Stimulated activated CD8-positive, alpha-beta memory T cell treated with anti-CD3 and anti-CD28 coated beads, Interleukin-12 subunit alpha, Interleukin-12 subunit beta, amount 100 ng/mL, for 4 hours (primary cell): ENCODE measurements around the gene PCDHA2.
"Not testable (repeated sequence)": the region's sequence is repeated elsewhere in the genome, so short reads cannot be mapped to it uniquely, and the experiment has no call there.

ENCODE experiments used
- DNase-seq: peaks from one replicate; pipeline ENCODE4 v3.0.0-alpha.2; 2020; ENCODE audit warnings: low read depth

The PCDHA2 gene

GRCh38 chr5:140794595-140795258 is at the start of gene PCDHA2:
Gene PCDHA2 (plus strand): TSS chr5:140794852.
- DNase-seq, result no peak

GRCh38 chr5:140753561-140753960 is 41.1 kb upstream of the PCDHA2 start:
- no peak for DNase-seq

- no peak for DNase-seq
Measured at GRCh38 chr5:140764177-140764973, 30.3 kb upstream of the PCDHA2 start.

- DNase-seq, result no peak
Measured at GRCh38 chr5:140767444-140767843, 27.2 kb upstream of the PCDHA2 start.

- no peak for DNase-seq
Measured at GRCh38 chr5:140780512-140780911, 14.1 kb upstream of the PCDHA2 start.

- no peak for DNase-seq
Measured at GRCh38 chr5:140785905-140786686, 8.6 kb upstream of the PCDHA2 start, which contains the start of gene PCDHA1. Gene PCDHA1 (plus strand): TSS chr5:140786140.

GRCh38 chr5:140787422-140787821 is 7.2 kb upstream of the PCDHA2 start:
- DNase-seq, result not testable (repeated sequence)

- not testable (repeated sequence) for DNase-seq
Measured at GRCh38 chr5:140787849-140788504, 6.7 kb upstream of the PCDHA2 start.

GRCh38 chr5:140791089-140791488 is 3.6 kb upstream of the PCDHA2 start:
- DNase-seq, result no peak

- no peak for DNase-seq
Measured at GRCh38 chr5:140795259-140795641, 598 bp downstream of the PCDHA2 start.

GRCh38 chr5:140796072-140796717 is 1.5 kb downstream of the PCDHA2 start:
- DNase-seq, result not testable (repeated sequence)

GRCh38 chr5:140796718-140797095 is 2.1 kb downstream of the PCDHA2 start:
- no peak for DNase-seq

GRCh38 chr5:140800816-140801493 is 6.3 kb downstream of the PCDHA2 start, which contains the start of gene PCDHA3:
Gene PCDHA3 (plus strand): TSS chr5:140801057.
- DNase-seq, result no peak

- no peak for DNase-seq
Measured at GRCh38 chr5:140801494-140801841, 6.8 kb downstream of the PCDHA2 start.

- not testable (repeated sequence) for DNase-seq
Measured at GRCh38 chr5:140802381-140802780, 7.7 kb downstream of the PCDHA2 start.

GRCh38 chr5:140802781-140803271 is 8.2 kb downstream of the PCDHA2 start:
- DNase-seq, result no peak

- no peak for DNase-seq
Measured at GRCh38 chr5:140806834-140807775, 12.5 kb downstream of the PCDHA2 start, which contains the start of gene PCDHA4. Gene PCDHA4 (plus strand): TSS chr5:140807068.

- not testable (repeated sequence) for DNase-seq
Measured at GRCh38 chr5:140808241-140808888, 13.7 kb downstream of the PCDHA2 start.

GRCh38 chr5:140808889-140809291 is 14.2 kb downstream of the PCDHA2 start:
- DNase-seq, result no peak
